ENCODE results near the gene HOXA2.

DNA sequence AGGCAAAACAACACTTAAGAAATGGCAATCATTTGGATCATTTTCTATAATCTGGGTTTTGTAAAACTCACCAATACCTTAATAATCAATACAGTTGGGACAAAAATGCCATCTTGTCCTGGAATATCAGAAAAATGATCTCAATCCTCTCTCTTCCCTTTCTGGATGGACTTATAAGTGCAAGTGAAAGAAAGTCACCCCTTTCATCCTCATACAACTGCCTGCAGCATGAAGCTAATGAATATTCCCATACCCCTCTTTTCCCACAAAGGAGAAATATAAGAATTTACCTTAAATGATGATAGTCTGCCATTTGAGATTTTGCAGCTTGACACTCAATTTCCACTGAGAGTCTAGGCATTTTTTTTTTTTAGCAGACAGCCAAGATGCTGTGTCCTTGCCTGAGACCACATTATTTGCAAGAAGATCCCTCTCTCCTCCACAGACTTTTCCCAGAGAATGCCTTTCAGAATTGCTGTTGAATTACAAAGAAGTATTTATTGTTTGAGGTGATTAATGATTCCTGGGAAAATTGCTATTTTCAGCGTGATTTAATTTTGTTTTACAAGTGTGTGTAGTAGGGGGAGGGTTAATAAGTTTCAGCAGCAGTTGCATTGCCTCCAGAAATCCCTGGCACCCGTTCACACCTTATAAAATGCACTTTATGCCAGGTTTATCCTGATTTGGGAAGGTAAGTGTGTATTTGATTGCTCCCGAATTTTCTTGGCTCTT is 24.3 kb upstream of the HOXA2 start:
- TF ChIP-seq, protein P1, sequence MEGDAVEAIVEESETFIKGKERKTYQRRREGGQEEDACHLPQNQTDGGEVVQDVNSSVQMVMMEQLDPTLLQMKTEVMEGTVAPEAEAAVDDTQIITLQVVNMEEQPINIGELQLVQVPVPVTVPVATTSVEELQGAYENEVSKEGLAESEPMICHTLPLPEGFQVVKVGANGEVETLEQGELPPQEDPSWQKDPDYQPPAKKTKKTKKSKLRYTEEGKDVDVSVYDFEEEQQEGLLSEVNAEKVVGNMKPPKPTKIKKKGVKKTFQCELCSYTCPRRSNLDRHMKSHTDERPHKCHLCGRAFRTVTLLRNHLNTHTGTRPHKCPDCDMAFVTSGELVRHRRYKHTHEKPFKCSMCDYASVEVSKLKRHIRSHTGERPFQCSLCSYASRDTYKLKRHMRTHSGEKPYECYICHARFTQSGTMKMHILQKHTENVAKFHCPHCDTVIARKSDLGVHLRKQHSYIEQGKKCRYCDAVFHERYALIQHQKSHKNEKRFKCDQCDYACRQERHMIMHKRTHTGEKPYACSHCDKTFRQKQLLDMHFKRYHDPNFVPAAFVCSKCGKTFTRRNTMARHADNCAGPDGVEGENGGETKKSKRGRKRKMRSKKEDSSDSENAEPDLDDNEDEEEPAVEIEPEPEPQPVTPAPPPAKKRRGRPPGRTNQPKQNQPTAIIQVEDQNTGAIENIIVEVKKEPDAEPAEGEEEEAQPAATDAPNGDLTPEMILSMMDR (optimal IDR thresholded peaks at IDR 0.05 in 1 of 3, IDR thresholded peaks at IDR 0.05 in 1 of 3, conservative IDR thresholded peaks at IDR 0.05 in 1 of 3; ENCODE audit: extremely low read depth in 1 of 3, insufficient read depth in 2 of 3, low read length in 3 of 3): no peak
- no peak for TF ChIP-seq EZH2 (IDR thresholded peaks at IDR 0.05; ENCODE audit: low read length)

Data from keratinocyte (primary cell).